Measurements from ENCODE around the gene KRT77.

Gene KRT77

DNA sequence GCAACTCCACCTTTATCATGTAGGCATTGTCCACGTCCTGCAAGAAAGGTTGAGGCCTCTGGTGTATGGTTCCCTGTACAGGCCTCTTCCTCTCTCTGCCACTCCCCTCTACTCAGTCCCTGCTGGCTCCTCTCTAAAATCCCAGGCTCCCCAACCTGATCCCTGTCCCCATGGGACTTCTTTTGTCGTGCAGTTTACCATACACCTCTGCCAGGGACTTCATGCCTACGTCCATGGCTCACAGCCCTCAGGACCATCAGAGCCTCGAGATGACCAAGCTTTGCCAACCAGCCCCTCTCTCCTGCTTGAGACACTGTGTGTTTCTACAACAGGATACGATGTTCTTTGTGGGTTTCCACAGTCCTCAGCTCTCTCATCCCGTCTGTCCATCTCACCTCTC lies 54.3 kb downstream of the KRT77 start:
- TF ChIP-seq TAF1 (IDR thresholded peaks at IDR 0.05; ENCODE audit: borderline replicate concordance, insufficient read depth, low read length) (no peak), FOXP2 (optimal IDR thresholded peaks at IDR 0.05; ENCODE audit: borderline replicate concordance, extremely low read depth, extremely low read length, insufficient read depth) (no peak), POLR2AphosphoS5 (IDR thresholded peaks at IDR 0.05; ENCODE audit: low read depth, low read length) (no peak), SIN3A (IDR thresholded peaks at IDR 0.05; ENCODE audit: borderline replicate concordance, insufficient read depth, low read length) (no peak)
- TF ChIP-seq, protein P1, sequence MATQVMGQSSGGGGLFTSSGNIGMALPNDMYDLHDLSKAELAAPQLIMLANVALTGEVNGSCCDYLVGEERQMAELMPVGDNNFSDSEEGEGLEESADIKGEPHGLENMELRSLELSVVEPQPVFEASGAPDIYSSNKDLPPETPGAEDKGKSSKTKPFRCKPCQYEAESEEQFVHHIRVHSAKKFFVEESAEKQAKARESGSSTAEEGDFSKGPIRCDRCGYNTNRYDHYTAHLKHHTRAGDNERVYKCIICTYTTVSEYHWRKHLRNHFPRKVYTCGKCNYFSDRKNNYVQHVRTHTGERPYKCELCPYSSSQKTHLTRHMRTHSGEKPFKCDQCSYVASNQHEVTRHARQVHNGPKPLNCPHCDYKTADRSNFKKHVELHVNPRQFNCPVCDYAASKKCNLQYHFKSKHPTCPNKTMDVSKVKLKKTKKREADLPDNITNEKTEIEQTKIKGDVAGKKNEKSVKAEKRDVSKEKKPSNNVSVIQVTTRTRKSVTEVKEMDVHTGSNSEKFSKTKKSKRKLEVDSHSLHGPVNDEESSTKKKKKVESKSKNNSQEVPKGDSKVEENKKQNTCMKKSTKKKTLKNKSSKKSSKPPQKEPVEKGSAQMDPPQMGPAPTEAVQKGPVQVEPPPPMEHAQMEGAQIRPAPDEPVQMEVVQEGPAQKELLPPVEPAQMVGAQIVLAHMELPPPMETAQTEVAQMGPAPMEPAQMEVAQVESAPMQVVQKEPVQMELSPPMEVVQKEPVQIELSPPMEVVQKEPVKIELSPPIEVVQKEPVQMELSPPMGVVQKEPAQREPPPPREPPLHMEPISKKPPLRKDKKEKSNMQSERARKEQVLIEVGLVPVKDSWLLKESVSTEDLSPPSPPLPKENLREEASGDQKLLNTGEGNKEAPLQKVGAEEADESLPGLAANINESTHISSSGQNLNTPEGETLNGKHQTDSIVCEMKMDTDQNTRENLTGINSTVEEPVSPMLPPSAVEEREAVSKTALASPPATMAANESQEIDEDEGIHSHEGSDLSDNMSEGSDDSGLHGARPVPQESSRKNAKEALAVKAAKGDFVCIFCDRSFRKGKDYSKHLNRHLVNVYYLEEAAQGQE (IDR thresholded peaks at IDR 0.05; ENCODE audit: insufficient read depth in 1 of 2, low read depth in 2 of 2, low read length in 2 of 2): no peak

DNA sequence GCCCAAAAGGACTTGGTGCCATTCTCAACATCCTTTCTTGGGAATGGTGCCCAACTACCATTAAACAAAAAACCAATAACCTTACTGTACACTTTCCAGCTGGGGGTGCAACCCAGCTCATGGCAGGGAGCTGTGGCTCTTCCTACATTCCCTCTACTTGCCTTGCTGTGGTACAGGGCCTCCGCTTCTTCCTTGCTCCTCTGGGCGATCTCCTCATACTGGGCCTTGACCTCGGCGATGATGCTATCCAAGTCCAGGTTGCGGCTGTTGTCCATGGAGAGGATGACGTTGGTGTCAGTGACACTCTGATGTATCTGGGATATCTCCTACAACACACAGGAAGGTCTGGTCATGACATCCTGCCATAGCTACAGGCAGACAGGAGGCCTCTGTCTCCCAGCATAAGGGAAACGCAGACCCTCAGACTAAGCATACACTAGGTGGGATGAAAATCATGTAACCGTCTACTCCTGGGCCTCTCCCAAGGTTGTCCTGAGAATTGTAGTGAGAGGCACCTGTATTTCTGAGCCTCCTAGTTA lies 55.2 kb downstream of the KRT77 start:
- TF ChIP-seq TAF1 (IDR thresholded peaks at IDR 0.05; ENCODE audit: borderline replicate concordance, insufficient read depth, low read length) (no peak), POLR2AphosphoS5 (IDR thresholded peaks at IDR 0.05; ENCODE audit: low read depth, low read length) (no peak), SIN3A (IDR thresholded peaks at IDR 0.05; ENCODE audit: borderline replicate concordance, insufficient read depth, low read length) (no peak), FOXP2 (optimal IDR thresholded peaks at IDR 0.05; ENCODE audit: borderline replicate concordance, extremely low read depth, extremely low read length, insufficient read depth) (no peak)
- TF ChIP-seq, protein P1 (IDR thresholded peaks at IDR 0.05; ENCODE audit: insufficient read depth in 1 of 2, low read depth in 2 of 2, low read length in 2 of 2): no peak

DNA sequence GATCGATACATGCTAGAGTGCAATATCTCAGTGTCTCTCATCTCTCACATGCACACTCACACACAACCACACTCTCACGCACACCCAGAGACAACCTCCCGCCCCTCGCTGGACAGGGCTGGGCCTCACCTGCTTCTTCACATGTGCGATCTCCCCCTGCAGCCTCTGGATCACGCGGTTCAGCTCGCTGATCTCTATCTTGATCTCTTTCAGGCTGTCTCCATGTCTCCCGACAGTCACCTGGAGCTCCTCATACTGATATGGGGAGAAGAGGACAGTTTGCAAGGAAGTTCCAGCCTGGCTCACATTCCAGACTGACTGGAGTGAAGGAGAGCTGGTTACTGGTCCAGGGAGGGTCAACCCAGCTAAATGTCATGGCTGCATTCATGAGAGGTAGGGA lies 55.7 kb downstream of the KRT77 start:
- TF ChIP-seq SIN3A (IDR thresholded peaks at IDR 0.05; ENCODE audit: borderline replicate concordance, insufficient read depth, low read length) (no peak), TAF1 (IDR thresholded peaks at IDR 0.05; ENCODE audit: borderline replicate concordance, insufficient read depth, low read length) (no peak), POLR2AphosphoS5 (IDR thresholded peaks at IDR 0.05; ENCODE audit: low read depth, low read length) (no peak), FOXP2 (optimal IDR thresholded peaks at IDR 0.05; ENCODE audit: borderline replicate concordance, extremely low read depth, extremely low read length, insufficient read depth) (no peak)
- TF ChIP-seq, protein P1 (IDR thresholded peaks at IDR 0.05; ENCODE audit: insufficient read depth in 1 of 2, low read depth in 2 of 2, low read length in 2 of 2): no peak

DNA sequence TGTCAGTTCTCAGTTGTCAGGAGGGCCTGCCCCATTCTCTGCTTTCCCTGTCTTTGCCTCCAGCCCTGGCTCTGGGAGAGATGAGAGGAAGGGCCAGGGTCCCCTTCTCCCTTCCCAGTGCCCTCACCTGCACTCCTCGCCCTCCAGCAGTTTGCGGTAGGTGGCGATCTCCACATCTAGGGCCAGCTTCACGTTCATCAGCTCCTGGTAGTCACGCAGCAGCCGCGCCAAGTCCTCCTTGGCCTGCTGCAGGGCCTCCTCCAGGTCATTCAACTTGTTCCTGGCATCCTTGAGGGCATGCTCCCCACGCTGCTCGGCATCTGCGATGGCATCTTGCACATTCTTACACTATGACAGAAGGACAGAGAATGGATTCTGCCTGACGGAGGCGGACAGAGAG lies 56.7 kb downstream of the KRT77 start:
- TF ChIP-seq POLR2AphosphoS5 (IDR thresholded peaks at IDR 0.05; ENCODE audit: low read depth, low read length): no peak
- TF ChIP-seq TAF1 (IDR thresholded peaks at IDR 0.05; ENCODE audit: borderline replicate concordance, insufficient read depth, low read length): no peak
- TF ChIP-seq SIN3A (IDR thresholded peaks at IDR 0.05; ENCODE audit: borderline replicate concordance, insufficient read depth, low read length): no peak
- TF ChIP-seq, protein P1 (IDR thresholded peaks at IDR 0.05; ENCODE audit: insufficient read depth in 1 of 2, low read depth in 2 of 2, low read length in 2 of 2): no peak
- no peak for TF ChIP-seq FOXP2 (optimal IDR thresholded peaks at IDR 0.05; ENCODE audit: borderline replicate concordance, extremely low read depth, extremely low read length, insufficient read depth)

DNA sequence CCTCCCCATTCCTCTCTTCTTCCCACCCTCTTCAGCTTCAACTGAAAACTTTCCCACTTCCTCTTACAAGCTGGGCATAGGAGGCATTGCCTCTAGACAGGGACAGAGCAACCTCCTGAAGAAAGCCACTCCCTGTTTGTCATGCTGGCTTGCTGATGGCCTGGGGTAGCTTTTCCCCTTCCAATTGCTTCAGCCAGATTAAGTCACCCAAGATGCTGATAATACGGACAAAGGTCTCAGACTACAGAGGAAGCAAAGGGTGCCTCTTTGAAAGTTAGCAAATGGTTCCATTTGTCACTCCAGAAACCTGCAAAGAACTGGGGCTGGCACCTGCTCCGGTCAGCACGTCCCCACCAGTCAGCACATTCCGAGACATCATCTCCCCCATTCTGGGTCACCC lies 57.3 kb downstream of the KRT77 start:
- TF ChIP-seq TAF1 (IDR thresholded peaks at IDR 0.05; ENCODE audit: borderline replicate concordance, insufficient read depth, low read length): no peak
- no peak for TF ChIP-seq SIN3A (IDR thresholded peaks at IDR 0.05; ENCODE audit: borderline replicate concordance, insufficient read depth, low read length)
- TF ChIP-seq, protein P1 (IDR thresholded peaks at IDR 0.05; ENCODE audit: insufficient read depth in 1 of 2, low read depth in 2 of 2, low read length in 2 of 2): no peak
- TF ChIP-seq FOXP2 (optimal IDR thresholded peaks at IDR 0.05; ENCODE audit: borderline replicate concordance, extremely low read depth, extremely low read length, insufficient read depth): no peak
- TF ChIP-seq POLR2AphosphoS5 (IDR thresholded peaks at IDR 0.05; ENCODE audit: low read depth, low read length): no peak
